Right ventricle myocardium superior (tissue), 1 donor: ENCODE results near the gene BCAP29. TPM values are rescaled to one million over a fixed set of nuclear protein-coding genes. Genes with fewer than 3 reads are reported as not detected.
"Not testable (repeated sequence)": the region's sequence is repeated elsewhere in the genome, so short reads cannot be mapped to it uniquely, and the experiment has no call there.

Experiments
- ATAC-seq: fragments of 200-7000 bp; cut with Tn5 transposase; one replicate; pipeline ENCODE4 v1.9.1; 2020; ENCODE audit warnings: mild to moderate bottlenecking; ENCODE audit not compliant: poor library complexity
- DNase-seq: peaks from one replicate; pipeline ENCODE4 v3.0.0-alpha.2; 2020
- intact Hi-C: fragments of 100-400 bp; cut with DNase I; formaldehyde crosslinking; loops from one replicate; pipeline ENCODE4 v1.11.2; 2022
- long read RNA-seq: library from polyadenylated mRNA; unstranded; transcript quantifications from one replicate; pipeline ENCODE4 v2.0.0, GENCODE V29; 2021
- total RNA-seq: library from RNA; stranded (reverse); fragmentation: NEBNext Ultra II Directional; extraction: Animal tissue kit (Norgen Biotek cat#: 25700); gene quantifications from one replicate; pipeline ENCODE4 v1.2.1, GENCODE V29; 2021
- donor health status: DM: no; HTN: yes; CAD: no; lungs with severe emphysema.

Gene BCAP29, protein sequence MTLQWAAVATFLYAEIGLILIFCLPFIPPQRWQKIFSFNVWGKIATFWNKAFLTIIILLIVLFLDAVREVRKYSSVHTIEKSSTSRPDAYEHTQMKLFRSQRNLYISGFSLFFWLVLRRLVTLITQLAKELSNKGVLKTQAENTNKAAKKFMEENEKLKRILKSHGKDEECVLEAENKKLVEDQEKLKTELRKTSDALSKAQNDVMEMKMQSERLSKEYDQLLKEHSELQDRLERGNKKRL
- total RNA-seq = 108 TPM
- long read RNA-seq, full-length matches to known transcripts = 212 of 270 reads
- long read RNA-seq, partial matches to known transcripts = 23 of 270 reads
- long read RNA-seq, other reads (novel, unspliced or antisense) = 35 of 270 reads

- DNase-seq (peak; percentile 87), ATAC-seq (peak; percentile 97)
- intact Hi-C loops = no loop called here
Measured at GRCh38 chr7:107579885-107580715, at the start of gene BCAP29. Gene BCAP29, plus strand, starts transcription at chr7:107580246. Its CDS starts 527 bp downstream, at chr7:107580773.

GRCh38 chr7:107530751-107531150, 49.3 kb upstream of the BCAP29 start:
- intact Hi-C loops = no loop called here

DNA sequence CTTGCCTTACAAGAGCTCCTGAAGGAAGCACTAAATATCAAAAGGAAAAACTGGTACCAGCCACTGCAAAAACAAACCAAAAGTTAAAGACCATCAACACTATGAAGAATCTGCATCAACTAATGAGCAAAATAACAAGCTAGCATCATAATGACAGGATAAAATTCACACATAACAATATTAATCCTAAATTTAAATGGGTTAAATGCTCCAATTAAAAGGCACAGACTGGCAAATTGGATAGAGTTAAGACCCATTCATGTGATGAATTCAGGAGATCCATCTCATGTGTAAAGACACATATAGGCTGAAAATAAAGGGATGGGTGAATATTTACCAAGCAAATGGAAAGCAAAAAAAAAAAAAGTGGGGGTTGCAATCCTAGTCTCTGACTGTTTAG, 45.9 kb upstream of the BCAP29 start:
- intact Hi-C loops = no loop called here
- no peak for DNase-seq
- ATAC-seq = no peak

More at GRCh38 chr7:107530751-107531150, 49.3 kb upstream of the BCAP29 start:
- ATAC-seq = no peak
- no peak for DNase-seq

DNA sequence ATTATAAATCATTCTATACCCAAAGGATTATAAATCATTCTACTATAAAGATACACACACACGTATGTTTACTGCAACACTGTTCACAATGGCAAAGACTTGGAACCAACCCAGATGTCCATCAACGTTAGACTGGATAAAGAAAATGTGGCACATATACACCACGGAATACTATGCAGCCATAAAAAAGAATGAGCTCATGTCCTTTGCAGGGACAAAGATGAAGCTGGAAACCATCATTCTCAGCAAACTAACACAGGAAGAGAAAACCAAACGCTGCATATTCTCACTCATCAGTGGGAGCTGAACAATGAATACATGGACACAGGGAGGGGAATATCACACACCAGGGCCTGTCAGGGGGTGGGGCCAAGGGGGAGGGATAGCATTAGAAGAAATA, 42.8 kb upstream of the BCAP29 start:
- ATAC-seq, DNase-seq, intact Hi-C loops: not testable (repeated sequence)

- intact Hi-C loops = no loop called here
- no peak for ATAC-seq
Measured at GRCh38 chr7:107538001-107538400, 42.0 kb upstream of the BCAP29 start.

GRCh38 chr7:107543338-107543993, 36.6 kb upstream of the BCAP29 start:
- no peak for DNase-seq
- peak; percentile 20 for ATAC-seq
- intact Hi-C loops = no loop called here

More at GRCh38 chr7:107538001-107538400, 42.0 kb upstream of the BCAP29 start:
- no peak for DNase-seq

DNA sequence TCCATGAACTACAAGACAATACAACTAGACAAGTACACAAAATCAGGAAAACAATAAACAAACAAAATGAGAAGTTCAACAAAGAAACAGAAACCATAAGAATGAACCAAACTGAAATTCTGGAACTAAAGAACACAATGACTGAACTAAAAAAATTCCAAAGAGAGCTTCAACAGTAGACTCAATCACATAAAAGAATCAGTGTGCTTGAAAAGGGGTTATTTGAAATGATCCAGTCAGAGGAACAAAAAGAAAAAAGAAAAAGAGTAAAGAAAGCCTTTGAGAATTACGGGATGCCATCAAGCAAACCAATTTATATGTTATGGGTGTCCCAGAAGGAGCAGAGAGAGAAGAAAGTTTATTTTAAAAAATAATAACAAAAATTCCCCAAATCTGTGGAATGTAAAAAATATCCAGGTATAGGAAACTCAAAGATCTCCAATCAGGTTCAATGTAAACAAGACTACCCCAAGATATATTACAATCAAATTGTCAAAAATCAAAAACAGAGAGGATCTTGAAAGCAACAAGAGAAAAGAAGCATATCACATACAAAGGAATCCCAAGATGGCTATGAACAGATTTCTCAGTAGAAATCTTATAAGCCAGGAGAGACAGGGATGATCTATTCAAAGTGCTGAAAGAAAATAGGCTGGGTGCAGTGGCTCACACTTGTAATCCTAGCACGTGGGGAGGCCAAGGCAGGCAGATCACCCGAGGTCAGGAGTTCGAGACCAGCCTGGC, 35.0 kb upstream of the BCAP29 start:
- ATAC-seq (no peak), DNase-seq (no peak)
- intact Hi-C loops = no loop called here

GRCh38 chr7:107551936-107552335, 28.1 kb upstream of the BCAP29 start:
- intact Hi-C loops = no loop called here
- no peak for DNase-seq
- ATAC-seq = no peak

- intact Hi-C loops = no loop called here
- no peak for ATAC-seq
- no peak for DNase-seq
Measured at GRCh38 chr7:107555893-107556292, 24.2 kb upstream of the BCAP29 start.

DNA sequence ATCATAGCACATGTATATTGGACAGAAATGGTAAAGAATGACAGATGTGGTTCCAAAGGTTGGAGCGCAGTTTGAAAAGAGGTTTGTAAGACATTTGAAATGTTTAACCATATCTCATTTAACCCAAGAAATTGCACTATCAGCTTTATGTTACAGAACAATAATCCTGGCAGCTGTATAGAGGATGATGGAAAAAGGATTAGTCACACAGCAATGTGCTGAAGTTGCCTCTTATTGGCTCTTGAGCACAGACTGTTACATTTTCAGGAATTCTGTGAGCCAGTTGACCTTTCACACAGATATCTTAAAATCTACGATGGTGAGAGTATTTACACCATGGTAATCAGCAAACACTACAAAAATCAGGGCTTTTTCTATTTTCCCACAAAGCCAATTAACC, 20.2 kb upstream of the BCAP29 start:
- intact Hi-C loops = loop anchor here (10.0 kb wide), 1 partner anchor 165 kb away; no protein-coding TSS in a partner anchor
- no peak for DNase-seq
- ATAC-seq = no peak

DNA sequence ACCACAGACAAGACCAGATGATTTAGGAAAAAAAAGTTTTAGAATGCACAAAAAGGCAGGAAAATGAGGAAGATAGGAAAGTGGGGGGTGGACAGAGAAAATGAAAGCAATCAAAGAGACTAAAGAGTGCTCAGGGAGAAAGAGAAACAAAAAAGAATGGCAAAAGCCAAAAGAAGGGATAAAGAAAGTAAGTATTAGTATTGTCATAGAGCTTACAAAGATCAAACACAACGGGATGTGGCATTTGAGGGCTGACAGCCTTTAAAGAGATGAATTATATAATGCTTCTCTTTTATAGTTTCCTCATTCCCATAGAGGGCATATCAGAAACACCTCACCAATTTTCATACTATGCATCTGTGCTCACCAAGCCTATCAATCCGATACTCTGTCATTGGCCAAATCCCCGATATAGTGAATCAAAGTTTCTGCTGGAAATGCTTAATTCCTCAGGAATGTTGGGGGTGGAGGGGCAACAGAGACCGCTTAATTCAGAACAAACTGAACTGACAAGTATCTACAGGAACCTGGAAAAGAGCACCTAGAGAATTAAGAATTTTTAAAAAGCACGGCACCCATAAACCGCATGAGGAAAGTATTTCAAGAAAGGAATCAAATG, 19.0 kb upstream of the BCAP29 start:
- no peak for DNase-seq
- intact Hi-C loops = loop anchor here (10.0 kb wide), 1 partner anchor 164 kb away; no protein-coding TSS in a partner anchor
- ATAC-seq = no peak

GRCh38 chr7:107563081-107563774, 16.8 kb upstream of the BCAP29 start:
- DNase-seq (no peak), ATAC-seq (peak; percentile 74)
- intact Hi-C loops = loop anchor here (10.0 kb wide), 1 partner anchor 162 kb away; no protein-coding TSS in a partner anchor

GRCh38 chr7:107563775-107564552, 16.1 kb upstream of the BCAP29 start, which contains the start of the genes COG5 and DUS4L:
Gene COG5, minus strand, starts transcription at chr7:107563920. Its CDS starts 24 bp downstream, at chr7:107563896.
Gene DUS4L, plus strand, starts transcription at chr7:107563971. Its CDS starts 3,100 bp downstream, at chr7:107567071.
- ATAC-seq = peak; percentile 98
- intact Hi-C loops = loop anchor here (10.0 kb wide), 1 partner anchor 161 kb away; no protein-coding TSS in a partner anchor
- DNase-seq = peak; percentile 90

GRCh38 chr7:107564553-107565298, 15.3 kb upstream of the BCAP29 start:
- ATAC-seq (no peak), DNase-seq (no peak)
- intact Hi-C loops = loop anchor here (10.0 kb wide), 1 partner anchor 160 kb away; no protein-coding TSS in a partner anchor

DNA sequence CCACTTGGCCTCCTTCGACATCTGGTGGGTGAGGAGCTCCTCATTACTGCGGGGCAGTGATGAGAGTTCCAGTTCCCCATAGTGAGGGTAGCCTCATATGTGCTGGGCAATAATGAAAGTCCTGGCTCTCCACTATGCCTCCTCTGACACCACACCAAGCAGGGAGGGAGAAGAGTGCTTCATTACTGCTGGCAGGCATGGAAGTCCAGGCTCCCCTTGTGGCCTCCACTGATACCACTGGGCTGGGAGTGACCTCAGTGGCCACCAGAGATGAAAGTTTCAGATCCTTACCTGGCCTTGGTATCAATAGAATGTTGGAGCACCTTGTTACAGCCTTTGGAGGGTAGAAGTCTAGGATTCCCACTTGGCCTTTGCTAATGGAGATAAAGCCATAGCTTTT, 9.7 kb upstream of the BCAP29 start:
- ATAC-seq (no peak), DNase-seq (no peak)
- intact Hi-C loops = no loop called here

- no peak for DNase-seq
- no peak for ATAC-seq
- intact Hi-C loops = no loop called here
Measured at GRCh38 chr7:107573537-107573936, 6.5 kb upstream of the BCAP29 start.
